COLO668 (cell line): ENCODE measurements around the gene MDM1.

Source experiments
- DNase-seq: peaks from one replicate; lab custom pipeline; 2025; ENCODE audit not compliant: unreplicated experiment; lab: John Stamatoyannopoulos, UW

Gene MDM1

GRCh38 chr12:68279227-68280054, 52.7 kb downstream of the MDM1 start:
- DNase-seq: no peak

DNA sequence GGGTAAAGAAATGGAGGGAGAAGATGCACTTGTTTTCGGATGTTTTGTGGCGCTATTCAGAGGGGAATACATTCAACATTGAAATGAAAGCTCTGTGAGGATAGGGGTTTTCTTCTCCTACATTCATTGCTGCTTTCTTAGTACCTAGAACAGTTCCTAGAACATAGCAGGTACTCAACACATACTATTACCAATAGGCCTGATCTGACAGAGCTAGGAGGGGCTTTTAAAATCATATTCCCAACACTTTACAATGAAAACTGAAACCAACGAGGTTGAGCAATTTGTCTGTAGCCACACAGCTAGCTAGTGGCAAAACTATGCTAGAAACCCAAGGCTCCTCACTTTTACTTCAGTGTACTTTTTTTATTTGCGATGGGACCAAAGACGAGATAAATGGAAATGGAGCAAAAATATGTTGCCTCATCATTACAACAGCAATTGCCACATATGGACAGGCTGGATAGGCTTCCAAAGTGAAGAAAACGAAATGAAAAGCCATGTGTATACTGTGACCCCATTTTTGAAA, 55.7 kb downstream of the MDM1 start:
- DNase-seq: no peak

DNA sequence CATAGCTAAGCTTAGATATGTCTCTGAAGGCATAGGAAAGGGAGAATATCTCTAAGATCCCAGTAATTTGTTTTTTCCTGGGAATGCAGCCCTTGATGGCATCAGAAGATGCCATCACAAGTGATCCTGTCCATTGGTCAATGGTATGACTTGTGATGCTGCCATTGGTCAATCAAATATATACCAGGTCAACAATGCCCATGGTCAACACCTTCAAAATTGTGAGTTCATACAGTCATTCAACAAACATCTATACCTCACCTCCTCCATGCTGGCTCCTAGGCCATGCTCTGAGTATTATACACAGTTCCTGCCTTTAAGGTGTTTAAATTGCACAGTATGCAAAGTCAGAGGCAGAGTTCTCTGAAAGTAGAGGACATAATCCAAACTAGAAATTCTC, 59.4 kb downstream of the MDM1 start:
- DNase-seq: no peak

GRCh38 chr12:68271346-68271745, 60.8 kb downstream of the MDM1 start:
- no peak for DNase-seq

DNA sequence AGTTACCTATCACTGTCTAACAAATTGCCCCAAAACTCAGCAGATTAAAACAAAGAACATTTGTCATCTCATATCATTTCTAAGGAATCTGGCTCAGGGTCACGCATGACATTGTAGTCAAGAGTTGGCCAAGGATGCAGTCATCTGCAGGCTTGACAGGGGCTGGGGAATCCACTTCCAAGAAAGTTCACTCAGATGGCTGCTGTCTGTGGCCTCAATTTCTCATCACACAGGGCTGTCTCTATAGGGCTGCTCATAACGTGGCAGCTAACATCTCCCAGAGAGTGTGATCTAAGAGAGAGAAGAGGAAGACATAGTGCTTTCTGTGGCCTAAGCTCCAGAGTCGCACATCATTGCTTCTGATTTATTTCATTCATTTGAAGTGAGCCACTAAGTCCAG, 61.8 kb downstream of the MDM1 start:
- DNase-seq: no peak

- DNase-seq: no peak
Observed at GRCh38 chr12:68269779-68270178, 62.4 kb downstream of the MDM1 start.

- no peak for DNase-seq
Observed at GRCh38 chr12:68268967-68269366, 63.2 kb downstream of the MDM1 start.

DNA sequence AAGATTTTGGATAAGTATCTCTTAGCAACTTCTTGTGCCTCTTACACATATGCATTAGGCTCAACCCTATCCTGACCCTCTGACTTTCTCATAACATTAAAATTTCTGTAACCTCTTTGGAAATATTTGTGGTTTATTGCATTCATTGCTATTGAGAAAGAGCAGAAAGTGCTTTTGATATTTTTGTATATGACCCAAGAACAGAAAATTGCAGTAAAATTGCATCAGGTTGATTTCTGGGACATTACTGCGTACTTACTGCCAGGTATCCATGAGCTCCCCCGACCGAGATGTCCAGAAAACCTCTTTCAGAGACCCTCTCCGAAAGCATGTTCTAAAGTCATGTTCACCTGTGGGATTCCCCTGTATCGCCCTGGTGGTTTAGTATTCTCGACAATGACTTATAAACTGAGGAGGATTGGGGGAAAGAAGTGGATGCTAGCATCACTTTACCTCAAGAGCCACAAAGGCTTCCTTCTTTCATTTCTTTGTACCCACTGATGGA, 64.2 kb downstream of the MDM1 start:
- no peak for DNase-seq

- DNase-seq: no peak
Observed at GRCh38 chr12:68264857-68265256, 67.3 kb downstream of the MDM1 start.

- DNase-seq: no peak
Observed at GRCh38 chr12:68264158-68264855, 67.9 kb downstream of the MDM1 start.

DNA sequence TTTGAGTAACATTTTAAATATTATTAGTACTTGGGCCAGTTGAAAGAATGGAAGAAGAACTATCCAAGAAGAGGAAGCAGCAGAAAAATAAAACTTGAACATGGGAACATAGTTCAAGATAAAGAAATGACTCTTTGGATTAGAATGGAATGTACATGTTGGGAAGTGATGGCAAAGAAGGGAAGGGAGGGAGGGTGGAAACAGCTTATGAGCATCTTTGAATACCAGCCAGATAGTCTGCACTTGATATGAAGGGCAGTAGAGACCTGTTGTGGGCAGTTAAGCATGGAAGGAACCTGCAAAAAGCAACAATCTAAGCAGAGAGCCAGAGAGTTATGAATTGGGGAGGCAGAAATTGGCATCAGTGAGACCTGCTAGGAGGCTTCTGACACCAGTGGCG, 68.8 kb downstream of the MDM1 start:
- no peak for DNase-seq

GRCh38 chr12:68261896-68262295, 70.3 kb downstream of the MDM1 start:
- no peak for DNase-seq

DNA sequence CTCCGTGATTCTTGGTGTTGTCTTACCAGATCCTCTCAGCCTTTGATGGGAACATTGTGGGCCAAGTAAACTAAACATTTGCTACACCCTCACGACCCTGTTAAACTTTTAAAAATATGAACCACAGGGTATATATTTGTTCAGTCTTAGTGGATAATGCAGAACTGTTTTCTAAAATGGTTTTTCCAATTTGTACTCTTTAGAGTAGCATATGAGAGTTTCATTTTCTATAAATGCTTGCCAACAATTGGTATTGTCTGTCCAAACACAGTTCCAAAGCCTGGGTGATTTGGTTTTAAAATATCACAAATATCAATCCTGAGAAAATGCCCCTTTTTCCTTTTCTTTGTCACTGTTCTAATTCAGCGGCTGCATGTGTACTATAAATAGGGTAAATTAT, 72.0 kb downstream of the MDM1 start:
- no peak for DNase-seq

DNA sequence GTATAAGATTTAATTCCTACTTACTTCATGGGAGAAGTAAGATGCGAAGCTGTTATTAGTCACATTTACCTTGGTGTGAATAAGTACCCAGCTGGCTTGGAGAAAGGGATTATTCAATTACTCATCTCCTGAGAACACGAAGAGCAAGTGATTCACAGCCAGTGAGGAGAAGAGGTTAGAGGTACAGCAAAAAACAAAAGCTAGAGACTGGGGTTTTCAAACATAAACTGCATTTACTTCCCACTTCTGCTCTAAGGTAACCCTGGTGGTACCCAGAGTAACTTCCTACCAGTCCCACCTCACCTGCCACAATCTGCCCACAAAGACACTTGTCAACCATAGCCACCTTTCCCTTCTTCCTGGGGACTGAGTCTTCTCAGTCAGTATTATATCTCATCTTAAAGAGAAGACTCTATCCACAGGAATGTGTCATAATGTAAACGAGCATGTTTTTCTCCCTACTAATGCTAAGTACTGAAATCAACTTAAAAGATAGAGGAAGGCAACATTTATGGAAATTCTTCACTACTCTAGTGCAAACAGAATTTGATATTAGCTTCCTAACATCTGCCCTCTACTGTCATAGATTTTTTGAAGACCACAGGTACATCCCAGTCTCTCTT, 72.7 kb downstream of the MDM1 start:
- DNase-seq: no peak

DNA sequence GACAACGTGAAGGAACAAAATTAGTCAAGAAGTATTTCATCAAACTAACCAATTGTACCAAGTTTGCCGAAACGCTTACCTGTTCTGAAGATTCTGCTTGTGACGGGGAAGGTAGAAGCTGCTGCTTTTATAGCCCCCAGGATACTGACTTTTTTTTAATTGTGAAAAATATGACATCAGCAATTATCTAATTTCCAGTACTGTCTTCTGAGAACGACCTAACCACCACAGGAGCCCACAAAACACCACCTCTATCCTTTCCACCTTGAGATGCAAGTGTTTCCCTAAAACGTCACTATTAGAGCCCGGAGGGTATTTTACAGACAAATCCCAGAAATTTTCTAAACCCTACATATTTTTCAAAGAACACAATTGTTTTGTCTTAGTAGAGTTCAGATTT, 78.7 kb downstream of the MDM1 start, which contains the start of gene IL22:
TSS of gene IL22 (minus strand) at position 101 of the 400 bp plus-strand sequence. CDS start 156 bp downstream, outside the sequence.
- no peak for DNase-seq

DNA sequence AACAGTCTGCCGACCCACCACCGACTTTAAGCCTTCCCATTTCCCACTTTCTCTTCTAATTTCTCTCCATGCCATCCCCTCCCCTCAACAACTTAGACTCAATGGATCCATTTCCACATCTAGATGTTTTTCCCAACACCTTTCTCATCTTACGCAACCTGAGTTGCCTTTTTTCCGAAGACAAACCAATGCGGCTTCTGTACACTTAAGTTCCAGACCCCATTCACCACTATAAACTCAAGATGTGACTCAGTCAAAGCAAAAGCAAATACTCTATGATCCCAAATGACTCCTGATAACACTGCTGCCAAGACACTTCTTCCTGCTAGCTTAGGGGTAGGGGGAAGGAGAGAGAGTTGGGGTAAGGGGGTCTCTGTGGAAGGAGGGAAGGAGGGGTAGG, 80.1 kb downstream of the MDM1 start:
- DNase-seq: no peak

DNA sequence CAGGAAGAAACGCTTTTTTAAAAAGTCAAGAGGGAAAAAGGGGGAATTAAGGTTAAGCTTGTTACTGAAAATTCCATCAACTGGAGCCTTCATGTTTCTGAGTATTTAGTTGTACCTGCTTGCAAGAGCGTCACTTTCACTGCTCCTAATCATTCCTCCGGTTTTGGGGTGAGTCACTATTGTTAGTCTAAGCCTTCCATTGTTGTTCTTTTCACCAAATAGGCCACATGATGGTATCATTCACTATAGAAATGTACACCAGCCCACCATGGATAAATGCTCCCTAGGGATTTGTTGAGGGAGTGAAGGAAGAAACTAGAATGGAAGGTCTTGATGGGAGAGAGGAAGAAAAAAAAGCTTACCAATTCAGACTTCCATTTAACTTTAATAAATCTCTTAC, 81.7 kb downstream of the MDM1 start:
- DNase-seq: no peak

DNA sequence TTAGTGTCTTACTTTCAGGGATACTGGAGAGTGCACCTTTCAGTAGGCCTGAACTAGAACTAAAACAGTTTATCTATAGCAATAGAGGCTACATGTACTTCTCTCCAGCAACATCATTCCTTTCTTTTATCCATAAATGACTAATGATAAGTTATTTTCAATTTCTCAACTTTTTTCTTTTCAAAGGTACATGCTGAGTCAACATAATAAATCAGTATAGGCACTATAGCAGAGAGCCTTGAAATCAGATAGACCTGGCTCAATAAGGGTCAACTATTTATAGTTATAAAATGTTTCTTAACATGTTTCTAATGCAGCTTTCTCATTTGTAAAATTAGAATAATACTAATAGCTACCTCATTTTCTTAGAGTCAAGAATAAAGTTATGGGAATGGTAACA, 84.4 kb downstream of the MDM1 start:
- DNase-seq: no peak

- no peak for DNase-seq
Observed at GRCh38 chr12:68246350-68246749, 85.8 kb downstream of the MDM1 start.

- DNase-seq: no peak
Observed at GRCh38 chr12:68245180-68246021, 86.8 kb downstream of the MDM1 start.
